Ovary (tissue), 3 donors: ENCODE results near the gene ZBTB33.

ENCODE experiments used
- EP300 ChIP-seq: sonication (generic); formaldehyde crosslinking; IDR thresholded peaks from one replicate; pipeline ENCODE4 v1.6.1; 2017; ENCODE audit warnings: antibody characterized with exemption
- POLR2A ChIP-seq: fragments of 450-650 bp; IDR thresholded peaks from one replicate; pipeline ENCODE4 v1.6.1; 2017; ENCODE audit warnings: antibody characterized with exemption, mild to moderate bottlenecking, moderate library complexity
- TF ChIP-seq, protein P1 (sequence below), 3 donors: fragments of 450-650 bp in 2 of 3; fragments of 200-600 bp in 1 of 3; IDR thresholded peaks; one replicate each; pipeline versions ENCODE4 v1.5.1 to v1.8.0; 2016 to 2022; ENCODE audit warnings: antibody characterized with exemption in 3 of 3, mild to moderate bottlenecking in 1 of 3
- donor health status: DM: no; HTN: no; CAD: no.

DNA sequence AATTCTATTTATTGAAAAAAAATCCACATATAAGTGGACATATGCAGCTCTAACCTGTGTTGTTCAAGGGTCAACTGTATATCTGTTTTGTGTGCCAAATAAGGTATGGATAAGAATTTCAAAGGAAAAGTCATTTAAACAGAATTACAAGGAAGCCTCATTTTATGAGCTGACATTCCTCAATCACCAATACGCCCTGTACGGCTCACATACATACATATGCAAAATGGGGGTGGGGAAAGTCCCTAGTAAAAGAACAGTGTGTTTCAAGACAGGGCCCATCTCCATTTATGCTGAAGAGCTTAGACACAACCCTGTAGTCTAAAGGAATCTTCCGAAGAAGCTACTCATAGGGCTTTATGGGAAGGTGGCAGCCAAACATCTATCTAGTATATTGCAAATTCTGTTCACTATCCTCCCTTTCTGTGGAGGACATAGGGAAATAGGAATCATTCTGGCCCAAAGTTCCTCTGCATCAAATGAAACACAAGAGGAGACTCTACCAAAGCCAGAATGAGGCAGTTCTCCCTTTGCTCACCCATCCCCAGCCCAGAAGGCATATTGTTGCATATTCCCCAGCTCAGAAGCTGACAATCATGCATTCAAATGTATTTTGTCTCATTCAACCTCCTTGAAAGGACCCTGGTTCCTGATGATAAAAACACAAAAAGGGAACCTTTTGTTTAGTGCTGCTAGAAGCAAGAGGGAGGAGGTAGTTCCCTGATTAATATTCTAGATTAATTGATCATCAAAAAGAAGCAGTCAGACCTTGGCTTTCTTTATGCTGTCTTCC lies 13.7 kb upstream of the ZBTB33 start:
- TF ChIP-seq, protein P1, sequence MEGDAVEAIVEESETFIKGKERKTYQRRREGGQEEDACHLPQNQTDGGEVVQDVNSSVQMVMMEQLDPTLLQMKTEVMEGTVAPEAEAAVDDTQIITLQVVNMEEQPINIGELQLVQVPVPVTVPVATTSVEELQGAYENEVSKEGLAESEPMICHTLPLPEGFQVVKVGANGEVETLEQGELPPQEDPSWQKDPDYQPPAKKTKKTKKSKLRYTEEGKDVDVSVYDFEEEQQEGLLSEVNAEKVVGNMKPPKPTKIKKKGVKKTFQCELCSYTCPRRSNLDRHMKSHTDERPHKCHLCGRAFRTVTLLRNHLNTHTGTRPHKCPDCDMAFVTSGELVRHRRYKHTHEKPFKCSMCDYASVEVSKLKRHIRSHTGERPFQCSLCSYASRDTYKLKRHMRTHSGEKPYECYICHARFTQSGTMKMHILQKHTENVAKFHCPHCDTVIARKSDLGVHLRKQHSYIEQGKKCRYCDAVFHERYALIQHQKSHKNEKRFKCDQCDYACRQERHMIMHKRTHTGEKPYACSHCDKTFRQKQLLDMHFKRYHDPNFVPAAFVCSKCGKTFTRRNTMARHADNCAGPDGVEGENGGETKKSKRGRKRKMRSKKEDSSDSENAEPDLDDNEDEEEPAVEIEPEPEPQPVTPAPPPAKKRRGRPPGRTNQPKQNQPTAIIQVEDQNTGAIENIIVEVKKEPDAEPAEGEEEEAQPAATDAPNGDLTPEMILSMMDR (IDR thresholded peaks at IDR 0.05) = no peak
- no peak for TF ChIP-seq POLR2A
- TF ChIP-seq EP300 = no peak
